Fibroblast of lung (primary cell): ENCODE data around the gene RB1. TPM values are rescaled to one million over a fixed set of nuclear protein-coding genes. Genes with fewer than 3 reads are reported as not detected.

Experiments
- DNase-seq, 2 donors: peaks; one replicate each; pipeline versions ENCODE4 v3.0.0 to v3.0.0-alpha.2; 2010; ENCODE audit warnings: low read depth in 2 of 2
- H2AFZ ChIP-seq: 2 replicates; pipeline ENCODE4 v1.5.1; 2012; ENCODE audit warnings: low read length, control low read depth, inconsistent platforms
- H3K27ac ChIP-seq: 2 replicates; pipeline ENCODE4 v1.5.1; 2011; ENCODE audit warnings: low read length, control low read depth; ENCODE audit not compliant: insufficient read depth
- H3K27me3 ChIP-seq: 2 replicates; pipeline ENCODE4 v1.5.1; 2011; ENCODE audit warnings: mild to moderate bottlenecking, low read length; ENCODE audit not compliant: control insufficient read depth, insufficient read depth
- H3K36me3 ChIP-seq: 2 replicates; pipeline ENCODE4 v1.5.1; 2011; ENCODE audit warnings: low read length; ENCODE audit not compliant: control insufficient read depth, insufficient read depth
- H3K4me1 ChIP-seq: 2 replicates; pipeline ENCODE4 v1.5.1; 2011; ENCODE audit warnings: low read length; ENCODE audit not compliant: control insufficient read depth, insufficient read depth; ENCODE audit errors: extremely low read depth
- H3K4me2 ChIP-seq: 2 replicates; pipeline ENCODE4 v1.5.1; 2011; ENCODE audit warnings: low read length, control low read depth; ENCODE audit not compliant: insufficient read depth; ENCODE audit errors: extremely low read depth
- H3K4me3 ChIP-seq, 4 experiments: fragments of 200-600 bp in 1 of 4; sonication (generic) in 1 of 4; replicated peaks in 1 of 4; 2 replicates each; pipeline ENCODE4 v1.5.1; 2011 to 2016; ENCODE audit warnings: low read length in 4 of 4, low read depth in 3 of 4, mild to moderate bottlenecking in 3 of 4, control low read depth in 2 of 4, inconsistent platforms in 1 of 4, mixed read lengths in 1 of 4; ENCODE audit not compliant: insufficient read depth in 1 of 4; ENCODE audit errors: control extremely low read depth in 1 of 4
- H3K79me2 ChIP-seq: 2 replicates; pipeline ENCODE4 v1.5.1; 2012; ENCODE audit warnings: mild to moderate bottlenecking, low read length, inconsistent platforms; ENCODE audit not compliant: control insufficient read depth, insufficient read depth
- H3K9ac ChIP-seq: 2 replicates; pipeline ENCODE4 v1.5.1; 2011; ENCODE audit warnings: mild to moderate bottlenecking, low read length, control low read depth; ENCODE audit not compliant: insufficient read depth
- H3K9me3 ChIP-seq: 2 replicates; pipeline ENCODE4 v1.5.1; 2012; ENCODE audit warnings: low read depth, low read length; ENCODE audit not compliant: control insufficient read depth, insufficient read depth
- H4K20me1 ChIP-seq: 2 replicates; pipeline ENCODE4 v1.5.1; 2011; ENCODE audit warnings: low read length; ENCODE audit not compliant: control insufficient read depth, insufficient read depth; ENCODE audit errors: extremely low read depth
- EZH2 ChIP-seq: IDR thresholded peaks from 2 replicates; pipeline ENCODE4 v1.5.1; 2012; ENCODE audit warnings: low read length, control low read depth, mild to moderate bottlenecking; ENCODE audit errors: missing control alignments
- polyA plus RNA-seq, 2 donors: library from polyadenylated mRNA; depleted of rRNA in 1 of 2; stranded (reverse) in 1 of 2; unstranded in 1 of 2; fragments of >200 nt; gene quantifications; 2 replicates each; pipeline ENCODE4 v1.2.1, GENCODE V29; 2011 to 2012; ENCODE audit warnings: missing spikeins in 1 of 2
- total RNA-seq: library from RNA; depleted of rRNA; stranded (reverse); fragments of >200 nt; gene quantifications from 2 replicates; pipeline ENCODE4 v1.2.1, GENCODE V29; 2014
- TF ChIP-seq, protein P1 (sequence below), 2 donors: IDR thresholded peaks in 1 of 2; conservative IDR thresholded peaks in 1 of 2; 1 replicate in 1 of 2; 2 replicates in 1 of 2; pipeline ENCODE4 v1.5.1; 2011 to 2012; ENCODE audit warnings: low read length in 2 of 2, control low read depth in 1 of 2, inconsistent platforms in 1 of 2, low read depth in 1 of 2, mild to moderate bottlenecking in 1 of 2

RB1 gene
- total and polyA plus RNA-seq, 2 donors (not counting 1 experiment from before 2014, with no cell fraction given), result 31.9 to 39.7 TPM

DNA sequence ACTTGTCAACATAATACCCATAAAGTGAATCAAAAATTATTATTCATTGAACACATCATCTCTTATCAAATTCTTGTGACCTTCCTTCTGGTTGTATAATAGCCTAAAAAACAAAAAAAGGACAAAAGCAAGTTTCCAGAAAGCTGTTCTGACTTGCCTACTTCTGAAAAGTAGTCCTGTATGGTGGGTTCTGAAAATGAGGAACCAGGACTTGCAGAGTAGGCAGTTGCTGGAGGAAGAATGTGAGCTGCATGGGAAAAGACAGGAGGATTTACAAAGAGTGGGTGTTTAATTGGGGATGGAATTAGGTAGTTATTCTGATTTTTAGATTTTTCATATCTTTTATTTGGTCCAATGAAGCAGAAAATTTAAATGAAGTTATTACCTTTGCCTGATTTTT lies 172.7 kb downstream of the RB1 start:
- no peak for DNase-seq
- Histone ChIP-seq H3K27me3 (no peaks in the 10 kb centered on the region), H3K4me3 (no peak overlapping the region), H2AFZ (no peak overlapping the region), H4K20me1 (no peaks in the 10 kb centered on the region), H3K36me3 (no peaks in the 10 kb centered on the region), H3K79me2 (no peaks in the 10 kb centered on the region), H3K4me1 (no peaks in the 10 kb centered on the region), H3K27ac (no peak overlapping the region), H3K4me2 (no peak overlapping the region), H3K9me3 (no peaks in the 10 kb centered on the region), H3K9ac (no peak overlapping the region)
- TF ChIP-seq, protein P1, sequence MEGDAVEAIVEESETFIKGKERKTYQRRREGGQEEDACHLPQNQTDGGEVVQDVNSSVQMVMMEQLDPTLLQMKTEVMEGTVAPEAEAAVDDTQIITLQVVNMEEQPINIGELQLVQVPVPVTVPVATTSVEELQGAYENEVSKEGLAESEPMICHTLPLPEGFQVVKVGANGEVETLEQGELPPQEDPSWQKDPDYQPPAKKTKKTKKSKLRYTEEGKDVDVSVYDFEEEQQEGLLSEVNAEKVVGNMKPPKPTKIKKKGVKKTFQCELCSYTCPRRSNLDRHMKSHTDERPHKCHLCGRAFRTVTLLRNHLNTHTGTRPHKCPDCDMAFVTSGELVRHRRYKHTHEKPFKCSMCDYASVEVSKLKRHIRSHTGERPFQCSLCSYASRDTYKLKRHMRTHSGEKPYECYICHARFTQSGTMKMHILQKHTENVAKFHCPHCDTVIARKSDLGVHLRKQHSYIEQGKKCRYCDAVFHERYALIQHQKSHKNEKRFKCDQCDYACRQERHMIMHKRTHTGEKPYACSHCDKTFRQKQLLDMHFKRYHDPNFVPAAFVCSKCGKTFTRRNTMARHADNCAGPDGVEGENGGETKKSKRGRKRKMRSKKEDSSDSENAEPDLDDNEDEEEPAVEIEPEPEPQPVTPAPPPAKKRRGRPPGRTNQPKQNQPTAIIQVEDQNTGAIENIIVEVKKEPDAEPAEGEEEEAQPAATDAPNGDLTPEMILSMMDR (conservative IDR thresholded peaks at IDR 0.05 in 1 of 2, IDR thresholded peaks at IDR 0.05 in 1 of 2; ENCODE audit: low read depth in 1 of 2, low read length in 2 of 2), result no peak
- no peak for TF ChIP-seq EZH2

DNA sequence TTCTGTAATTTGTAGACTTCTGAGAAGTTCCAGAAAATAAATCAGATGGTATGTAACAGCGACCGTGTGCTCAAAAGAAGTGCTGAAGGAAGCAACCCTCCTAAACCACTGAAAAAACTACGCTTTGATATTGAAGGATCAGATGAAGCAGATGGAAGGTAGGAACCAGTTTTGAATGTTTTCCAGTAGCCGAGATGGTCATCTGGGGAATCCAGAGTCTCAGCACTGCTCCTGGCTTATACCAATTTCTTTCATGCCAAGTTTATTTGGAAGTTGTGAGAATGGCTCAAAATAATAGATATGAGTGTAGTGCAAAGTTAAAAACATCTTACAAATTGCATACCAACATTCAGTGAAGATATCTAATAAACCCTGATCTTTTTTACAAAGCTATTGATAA lies 173.1 kb downstream of the RB1 start:
- Histone ChIP-seq H3K36me3 (no peaks in the 10 kb centered on the region), H3K9me3 (no peaks in the 10 kb centered on the region), H3K4me1 (no peaks in the 10 kb centered on the region), H4K20me1 (no peaks in the 10 kb centered on the region), H3K79me2 (no peaks in the 10 kb centered on the region), H3K27ac (no peak overlapping the region), H3K4me2 (no peak overlapping the region), H2AFZ (no peak overlapping the region), H3K9ac (no peak overlapping the region), H3K27me3 (no peaks in the 10 kb centered on the region), H3K4me3 (no peak overlapping the region)
- TF ChIP-seq, protein P1 (conservative IDR thresholded peaks at IDR 0.05 in 1 of 2, IDR thresholded peaks at IDR 0.05 in 1 of 2; ENCODE audit: low read depth in 1 of 2, low read length in 2 of 2), result no peak
- TF ChIP-seq EZH2, result no peak
- DNase-seq, result no peak

DNA sequence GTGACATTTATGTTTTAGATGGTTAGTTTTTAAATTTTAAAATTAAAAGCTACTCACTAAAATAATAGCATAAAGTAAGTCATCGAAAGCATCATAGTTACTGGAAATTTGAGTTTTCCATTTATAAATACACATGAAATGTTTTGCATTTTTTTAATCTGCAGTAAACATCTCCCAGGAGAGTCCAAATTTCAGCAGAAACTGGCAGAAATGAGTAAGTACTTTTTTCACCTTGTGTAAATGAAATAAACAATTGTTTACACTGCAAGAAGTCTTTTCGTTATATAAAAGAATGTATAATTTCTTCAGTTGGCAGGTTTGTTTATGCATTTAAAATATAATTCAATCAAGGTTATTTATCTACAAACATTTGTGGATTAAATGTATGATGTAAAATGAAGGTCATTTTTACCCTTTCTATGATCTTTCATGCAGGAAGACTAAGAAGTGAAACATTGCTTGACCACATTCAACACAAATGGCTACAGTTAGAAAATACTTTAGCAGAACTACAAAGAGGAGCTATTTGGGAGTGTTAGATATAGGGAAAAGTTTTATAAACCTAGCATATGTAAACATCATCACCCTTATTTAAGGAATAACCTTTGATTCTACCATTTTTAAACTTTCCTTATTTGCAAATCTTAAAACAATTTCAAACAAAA lies 173.8 kb downstream of the RB1 start:
- Histone ChIP-seq H3K9me3 (no peaks in the 10 kb centered on the region), H3K4me2 (no peak overlapping the region), H3K9ac (no peak overlapping the region), H3K4me1 (no peaks in the 10 kb centered on the region), H3K79me2 (no peaks in the 10 kb centered on the region), H3K27me3 (no peaks in the 10 kb centered on the region), H3K27ac (no peak overlapping the region), H2AFZ (no peak overlapping the region), H3K36me3 (no peaks in the 10 kb centered on the region), H3K4me3 (no peak overlapping the region), H4K20me1 (no peaks in the 10 kb centered on the region)
- DNase-seq, result no peak
- TF ChIP-seq, protein P1 (conservative IDR thresholded peaks at IDR 0.05 in 1 of 2, IDR thresholded peaks at IDR 0.05 in 1 of 2; ENCODE audit: low read depth in 1 of 2, low read length in 2 of 2), result no peak
- TF ChIP-seq EZH2, result no peak
